Left lobe of liver (tissue), 2 donors: ENCODE data around the gene ALOX5AP. TPM values are rescaled to one million over a fixed set of nuclear protein-coding genes. Genes with fewer than 3 reads are reported as not detected.

ENCODE experiments used
- ATAC-seq: fragments of 200-7000 bp; cut with Tn5 transposase; one replicate; pipeline ENCODE4 v1.9.1; 2020; ENCODE audit warnings: mild to moderate bottlenecking, moderate library complexity
- DNase-seq: peaks from one replicate; pipeline ENCODE4 v3.0.0-alpha.2; 2020; ENCODE audit warnings: low spot score
- total RNA-seq: library from RNA; stranded (reverse); gene quantifications from one replicate; pipeline ENCODE4 v1.2.1, GENCODE V29; 2021
- donor health status: DM: no; HTN: no; CAD: no; lungs with moderate emphysema.
- donor health status: DM: no; HTN: yes; CAD: no.

The ALOX5AP gene
- total RNA-seq, 1 donor from 2014 or later, result 1.5 TPM

- no peak for DNase-seq
- ATAC-seq, result no peak
Observed at GRCh38 chr13:30755678-30756077, 20.3 kb downstream of the ALOX5AP start.

DNA sequence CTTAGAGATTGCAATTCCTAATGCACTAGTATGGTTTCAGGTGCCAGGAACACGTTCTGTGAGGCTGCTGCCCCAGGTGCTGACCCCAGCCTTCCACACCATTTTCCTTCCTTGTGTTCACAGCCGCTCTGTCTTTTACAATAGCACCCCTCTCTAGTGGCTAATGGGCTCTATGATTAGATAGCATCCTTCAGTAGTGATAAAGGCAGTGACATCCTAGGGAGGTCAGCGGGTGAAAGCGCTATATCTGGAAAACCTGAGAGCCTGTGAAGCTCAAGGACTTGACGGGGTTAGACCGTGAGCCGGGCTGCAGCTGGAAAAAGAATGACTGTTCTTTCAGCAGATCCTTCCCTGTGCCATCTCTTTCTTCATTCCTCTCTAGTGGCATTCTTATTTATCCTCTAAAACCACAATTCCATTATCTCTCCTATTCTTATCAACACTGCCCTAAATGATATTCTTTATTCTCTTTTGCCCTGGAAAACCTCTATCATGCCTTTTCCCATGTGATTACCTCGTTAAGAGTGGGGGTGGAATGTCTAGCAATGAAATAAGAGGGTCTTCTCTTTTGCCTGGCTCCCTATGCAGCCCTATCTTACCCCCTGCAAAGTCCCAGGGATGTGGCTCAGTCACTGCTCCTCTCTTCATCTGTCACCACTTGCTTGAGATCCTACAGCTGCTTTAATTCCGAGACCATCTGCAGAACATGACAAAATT, 21.8 kb downstream of the ALOX5AP start:
- ATAC-seq (no peak), DNase-seq (no peak)

DNA sequence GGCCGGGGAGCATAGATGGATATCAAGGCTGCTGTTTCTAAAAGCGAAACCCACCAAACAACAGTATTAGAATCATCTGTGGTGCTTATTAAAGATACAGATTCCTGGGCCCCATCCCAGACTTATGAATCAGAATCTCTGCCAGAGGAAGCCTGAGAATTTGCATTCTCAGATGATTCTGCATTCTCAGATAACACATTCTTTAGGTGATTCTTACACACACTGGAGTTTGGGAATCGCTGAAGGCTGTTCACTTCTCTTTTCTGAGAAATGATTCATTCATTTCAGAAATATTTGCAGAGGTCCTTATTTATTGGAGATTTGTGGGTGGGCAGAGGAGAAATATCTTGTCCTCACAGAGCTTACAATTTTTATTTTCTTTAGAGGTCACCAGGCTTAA, 24.4 kb downstream of the ALOX5AP start:
- no peak for ATAC-seq
- DNase-seq, result no peak

DNA sequence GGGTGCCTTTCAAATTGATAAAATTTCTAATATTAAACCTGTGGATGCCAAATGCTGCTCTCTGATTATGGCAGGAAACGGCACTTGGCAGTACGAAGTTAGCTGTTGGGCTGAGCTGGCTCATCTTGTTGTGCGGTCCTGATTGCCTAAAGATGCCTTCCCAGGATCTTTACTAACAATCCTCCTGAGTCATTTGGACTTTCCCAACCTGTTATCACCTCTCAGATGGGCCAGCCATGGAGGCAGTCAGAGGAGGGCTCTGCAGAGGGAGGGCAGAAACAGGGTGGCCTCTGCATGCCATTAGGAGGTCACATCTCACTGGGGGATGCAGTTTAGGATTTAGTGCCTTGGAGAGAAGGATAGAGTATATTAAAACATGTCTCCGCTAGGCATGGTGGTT, 27.3 kb downstream of the ALOX5AP start:
- DNase-seq (no peak), ATAC-seq (no peak)

- DNase-seq, result no peak
- no peak for ATAC-seq
Observed at GRCh38 chr13:30763786-30764413, 28.6 kb downstream of the ALOX5AP start.

DNA sequence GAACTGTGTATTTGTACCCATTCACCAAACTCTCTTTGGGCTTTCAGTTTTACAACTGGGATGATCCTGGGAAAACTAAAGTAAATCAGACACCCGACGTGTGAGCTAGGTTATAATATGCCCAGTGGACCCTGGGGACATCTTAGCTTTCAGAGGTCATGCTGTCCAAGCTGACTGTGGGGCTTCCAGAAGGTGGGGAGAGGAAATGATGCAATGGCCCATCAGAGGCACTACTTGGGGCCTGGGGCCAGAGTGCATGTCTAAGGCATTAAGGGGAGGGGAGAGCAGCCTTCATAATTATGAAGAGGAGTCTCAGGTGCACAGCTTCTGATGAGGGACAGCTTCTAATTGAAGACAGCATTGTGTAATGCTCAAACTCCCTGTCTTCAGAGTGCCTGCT, 30.9 kb downstream of the ALOX5AP start:
- ATAC-seq (no peak), DNase-seq (no peak)

DNA sequence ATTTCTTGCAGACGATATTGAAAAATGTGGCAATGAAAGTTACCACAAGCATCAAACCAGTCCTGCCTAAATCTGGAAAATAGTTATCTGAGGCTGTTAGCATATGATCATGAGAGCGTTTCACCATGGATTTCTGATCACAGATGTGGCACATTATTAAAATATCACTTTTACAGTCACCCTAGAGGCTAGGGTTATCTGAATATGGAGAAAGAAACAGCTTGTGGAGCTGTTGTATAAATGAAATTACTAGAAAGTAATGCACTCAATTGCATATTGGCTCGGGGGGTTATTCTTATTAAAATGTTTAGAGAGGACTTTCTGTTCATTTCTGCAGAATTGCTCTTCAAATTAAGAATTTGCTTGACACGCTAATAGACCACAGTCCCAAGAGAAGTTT, 35.6 kb downstream of the ALOX5AP start:
- ATAC-seq (no peak), DNase-seq (no peak)

DNA sequence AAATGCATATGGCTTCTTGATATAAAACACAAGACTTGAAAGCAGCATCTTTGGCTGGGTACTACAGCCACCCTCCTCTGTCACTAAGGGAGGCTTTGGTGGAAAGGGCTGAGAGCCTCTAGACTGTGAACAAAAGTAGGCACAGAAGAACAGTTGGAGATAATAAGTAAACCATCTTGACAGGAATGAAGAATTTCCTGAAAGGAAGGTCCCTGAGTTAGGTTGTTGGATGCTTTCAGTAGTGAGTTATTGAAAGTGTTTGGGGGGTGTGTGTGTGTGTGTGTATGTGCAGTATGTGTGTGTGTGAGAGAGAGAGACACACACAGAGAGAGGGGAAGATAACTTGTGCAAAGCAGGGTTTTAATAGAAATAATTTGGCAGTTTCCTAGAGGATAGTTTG, 38.2 kb downstream of the ALOX5AP start:
- DNase-seq (no peak), ATAC-seq (no peak)

DNA sequence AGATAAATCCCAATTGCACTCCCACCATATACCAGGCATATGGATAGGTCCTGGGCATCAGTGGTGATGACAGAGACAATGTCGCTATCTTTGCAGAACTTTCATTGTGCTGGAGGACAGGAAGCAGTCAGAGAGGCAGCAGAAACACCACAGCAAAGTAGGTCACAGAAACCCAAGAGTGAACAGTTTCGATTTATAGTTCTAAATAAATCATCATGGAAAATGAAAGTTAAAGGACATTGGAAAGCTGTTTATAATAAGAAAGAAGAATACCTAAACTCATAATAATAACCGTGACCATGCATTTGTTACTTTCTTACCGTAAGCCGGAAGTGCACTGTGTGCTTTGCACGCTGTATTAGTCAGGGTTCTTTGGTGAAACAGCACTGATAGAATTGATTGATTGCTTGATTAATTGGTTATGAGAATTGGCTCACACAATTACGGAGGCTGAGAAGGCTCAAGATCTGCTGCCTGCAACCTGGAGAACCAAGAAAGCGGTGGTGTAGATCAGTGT, 38.9 kb downstream of the ALOX5AP start:
- no peak for ATAC-seq
- no peak for DNase-seq

GRCh38 chr13:30776661-30777060, 41.3 kb downstream of the ALOX5AP start:
- DNase-seq (no peak), ATAC-seq (no peak)

GRCh38 chr13:30779016-30779415, 43.7 kb downstream of the ALOX5AP start:
- DNase-seq (no peak), ATAC-seq (no peak)

- DNase-seq, result no peak
- no peak for ATAC-seq
Observed at GRCh38 chr13:30779608-30780007, 44.3 kb downstream of the ALOX5AP start.

- ATAC-seq (no peak), DNase-seq (no peak)
Observed at GRCh38 chr13:30780338-30780981, 45.1 kb downstream of the ALOX5AP start.

DNA sequence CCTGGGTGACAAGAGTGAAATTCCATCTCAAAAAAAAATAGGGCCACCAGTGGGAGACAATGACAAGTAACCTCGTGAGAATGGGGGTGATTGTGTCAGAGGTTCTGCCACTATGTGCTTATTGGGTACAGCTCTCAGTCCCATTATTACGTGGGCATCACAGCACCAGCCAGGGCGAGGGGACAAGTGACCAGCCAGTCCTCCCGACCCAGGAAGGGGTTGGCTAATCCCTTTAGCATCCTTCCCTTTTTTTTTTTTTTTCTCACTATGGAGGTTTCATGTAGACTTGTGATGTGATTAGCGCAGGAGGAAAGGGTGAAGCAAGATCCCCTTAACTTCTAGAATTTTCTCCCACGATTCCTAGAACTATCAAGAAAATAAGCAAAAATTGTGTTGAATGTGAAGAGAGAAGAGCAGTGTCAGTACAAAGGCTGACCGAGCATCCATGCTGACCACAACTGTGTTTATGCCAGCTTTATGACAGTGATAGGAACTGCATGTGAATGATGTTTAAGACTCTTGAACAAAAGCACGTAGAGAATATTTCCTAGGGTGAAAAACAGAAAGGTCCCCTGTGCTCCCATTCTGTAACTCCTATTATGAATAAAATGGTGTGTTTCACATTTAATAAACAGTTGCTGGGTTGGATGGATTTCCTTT, 50.0 kb downstream of the ALOX5AP start:
- no peak for ATAC-seq
- no peak for DNase-seq

DNA sequence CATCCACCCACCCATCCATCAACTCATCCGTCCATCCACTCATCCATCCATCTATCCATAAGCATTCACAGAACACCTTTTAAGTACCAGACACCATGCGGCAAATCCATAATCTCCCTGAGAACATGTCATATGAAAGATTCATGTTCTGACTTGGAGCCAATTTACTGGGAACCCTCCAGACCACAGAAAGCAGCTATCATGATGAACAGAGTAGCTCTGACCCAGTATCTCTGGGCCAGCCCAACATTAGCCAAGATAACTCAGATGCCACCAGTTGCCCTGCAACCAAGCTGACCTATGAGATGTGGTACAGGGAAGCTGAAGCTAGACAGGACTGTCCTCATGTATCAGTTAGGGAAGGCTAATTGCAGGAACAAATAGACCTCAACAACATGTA, 51.3 kb downstream of the ALOX5AP start:
- ATAC-seq (no peak), DNase-seq (no peak)

DNA sequence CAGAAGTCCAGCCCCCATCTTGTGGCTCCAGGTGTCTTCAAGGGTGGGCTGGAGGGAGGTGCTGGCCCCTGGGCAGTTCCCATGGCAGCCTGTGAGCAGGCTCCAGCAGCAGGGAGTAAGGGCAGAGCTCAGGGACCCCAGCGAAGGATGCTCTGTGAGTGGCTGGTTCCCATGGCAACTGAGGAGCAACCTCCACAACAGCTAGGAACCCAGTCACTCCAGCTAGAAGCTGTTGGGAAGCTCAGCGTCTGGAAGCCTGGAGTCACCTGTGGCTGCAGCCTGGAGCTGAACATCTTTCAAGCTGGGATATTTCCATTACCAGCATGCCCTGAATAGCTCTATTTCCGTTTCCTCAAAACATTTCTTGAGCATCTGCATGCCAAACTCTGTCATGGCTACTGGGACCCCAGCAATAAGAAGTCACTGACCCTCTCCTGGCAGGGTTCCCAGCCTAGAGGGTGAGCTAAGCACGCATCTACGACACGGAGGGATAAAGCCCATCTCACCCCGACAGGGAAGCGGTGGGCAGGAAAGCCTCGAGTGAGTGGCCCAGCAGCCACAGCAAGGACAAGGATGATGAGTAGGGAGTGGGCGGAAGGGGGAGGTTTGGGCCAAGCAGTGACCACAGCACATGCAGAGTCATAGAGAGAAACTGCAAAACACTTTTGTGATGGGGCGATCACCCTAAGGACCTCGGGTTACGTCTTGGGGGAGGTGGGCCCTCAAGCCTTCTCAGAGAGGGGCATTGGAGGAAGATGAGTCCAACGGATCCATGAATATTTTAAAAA, 52.6 kb downstream of the ALOX5AP start:
- ATAC-seq (no peak), DNase-seq (no peak)

- ATAC-seq, result no peak
Observed at GRCh38 chr13:30789166-30789862, 54.0 kb downstream of the ALOX5AP start.

DNA sequence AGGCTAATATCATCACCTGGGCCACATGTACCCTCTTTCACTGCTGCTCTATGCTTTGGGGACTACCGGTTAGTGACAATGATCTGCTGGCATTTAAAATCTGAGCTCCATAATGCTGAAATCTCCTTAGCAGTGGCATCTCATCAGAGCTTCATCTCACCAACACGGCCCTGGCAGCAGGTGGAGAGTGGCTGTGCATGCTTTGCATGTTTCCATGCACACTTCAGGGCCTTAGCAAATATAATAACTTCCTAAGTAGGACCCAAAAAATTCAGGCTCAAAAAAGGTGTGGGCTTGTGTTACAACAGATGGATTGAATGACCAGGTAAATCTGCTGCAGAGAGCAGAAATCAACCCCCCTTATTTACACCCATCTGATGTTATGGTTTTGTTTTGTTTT, 55.2 kb downstream of the ALOX5AP start:
- ATAC-seq (no peak), DNase-seq (no peak)

More at GRCh38 chr13:30789166-30789862, 54.0 kb downstream of the ALOX5AP start:
- DNase-seq, result no peak

DNA sequence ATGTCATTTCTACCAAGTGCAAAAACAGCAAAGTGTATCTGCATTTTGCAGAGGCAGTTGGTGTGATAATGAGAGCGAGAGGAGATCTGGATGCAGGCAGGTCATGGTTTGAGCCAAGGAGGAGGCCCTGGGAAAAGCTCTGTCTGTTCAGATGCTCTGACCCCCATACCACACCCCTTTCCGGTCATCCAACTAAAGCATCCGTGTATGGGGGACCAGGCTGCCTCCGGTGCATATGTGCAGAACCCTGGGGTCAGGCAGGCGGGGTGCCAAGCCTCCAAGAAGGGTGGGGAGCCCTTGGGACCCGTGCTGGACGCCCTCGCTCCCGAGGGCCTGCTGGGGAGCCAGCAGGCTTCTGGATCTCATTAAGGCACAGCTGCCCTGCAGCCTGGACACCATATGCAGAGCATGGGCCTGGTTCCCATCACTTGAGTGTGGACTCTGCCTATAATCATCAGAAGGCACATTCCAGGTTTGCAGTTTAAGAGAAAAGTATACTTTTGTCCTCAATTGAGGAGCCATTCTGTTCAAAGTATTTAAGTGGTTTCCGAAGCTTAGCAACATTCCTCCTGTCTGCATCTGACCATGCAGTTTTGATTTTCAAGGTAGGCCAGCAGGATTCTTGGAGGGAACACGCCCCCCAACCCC, 56.1 kb downstream of the ALOX5AP start:
- no peak for DNase-seq

More for the DNA sequence above, 56.1 kb downstream of the ALOX5AP start:
- no peak for ATAC-seq
